Endodermal cell (in vitro differentiated cells): ENCODE results near the gene MS4A10. TPM values are rescaled to one million over a fixed set of nuclear protein-coding genes. Genes with fewer than 3 reads are reported as not detected.

Source experiments
- DNase-seq: peaks from one replicate; pipeline ENCODE4 v3.0.0-alpha.2; 2017
- H3K27ac ChIP-seq: 2 replicates; pipeline ENCODE4 v1.5.1; 2013; ENCODE audit warnings: mild to moderate bottlenecking, low read depth, low read length, moderate library complexity
- H3K27me3 ChIP-seq: 2 replicates; pipeline ENCODE4 v1.6.1; 2013; ENCODE audit warnings: mild to moderate bottlenecking, low read length, moderate library complexity; ENCODE audit not compliant: insufficient read depth, control insufficient read depth, poor library complexity, severe bottlenecking
- H3K36me3 ChIP-seq: 2 replicates; pipeline ENCODE4 v1.7.0; 2013; ENCODE audit warnings: mild to moderate bottlenecking, low read length, moderate library complexity; ENCODE audit not compliant: control insufficient read depth, insufficient read depth
- H3K4me1 ChIP-seq: one replicate; pipeline ENCODE4 v1.7.0; 2013; ENCODE audit warnings: low read length; ENCODE audit not compliant: control insufficient read depth, insufficient read depth
- H3K4me3 ChIP-seq: 2 replicates; pipeline ENCODE4 v1.5.1; 2013; ENCODE audit warnings: mild to moderate bottlenecking, low read length, moderate library complexity
- H3K9ac ChIP-seq: 2 replicates; pipeline ENCODE4 v1.6.1; 2013; ENCODE audit warnings: mild to moderate bottlenecking, low read length, moderate library complexity; ENCODE audit not compliant: poor library complexity, severe bottlenecking; ENCODE audit errors: extremely low read depth
- H3K9me3 ChIP-seq: 2 replicates; pipeline ENCODE4 v1.6.1; 2013; ENCODE audit warnings: mild to moderate bottlenecking, low read length, moderate library complexity; ENCODE audit not compliant: control insufficient read depth
- H3K27ac Mint-ChIP-seq: 2 replicates; pipeline ENCODE4 v1.8.0; 2020; ENCODE audit warnings: mixed read lengths
- H3K27me3 Mint-ChIP-seq: 2 replicates; pipeline ENCODE4 v1.8.0; 2021; ENCODE audit warnings: mild to moderate bottlenecking, mixed read lengths; ENCODE audit not compliant: insufficient read depth
- H3K36me3 Mint-ChIP-seq: 2 replicates; pipeline ENCODE4 v1.8.0; 2020; ENCODE audit warnings: low read depth, mixed read lengths
- H3K4me1 Mint-ChIP-seq: 2 replicates; pipeline ENCODE4 v1.8.0; 2020; ENCODE audit warnings: mixed read lengths
- H3K4me3 Mint-ChIP-seq: 2 replicates; pipeline ENCODE4 v1.8.0; 2020; ENCODE audit warnings: mild to moderate bottlenecking, moderate library complexity, mixed read lengths
- H3K9me3 Mint-ChIP-seq: 2 replicates; pipeline ENCODE4 v1.8.0; 2020; ENCODE audit warnings: mild to moderate bottlenecking, mixed read lengths
- WGBS, 2 experiments: methylation state at CpG; one replicate each; pipeline versions ENCODE4 v1.1.5 to v1.1.7; 2013; ENCODE audit warnings: missing lambda C conversion rate in 2 of 2, mixed read lengths in 1 of 2; ENCODE audit not compliant: insufficient coverage in 1 of 2, insufficient read length in 1 of 2; 5-methylcytosine and 5-hydroxymethylcytosine counted together
- total RNA-seq, 2 donors: library from RNA; stranded (reverse); fragmentation: NEBNext Ultra II Directional in 1 of 2; extraction: Animal tissue kit (Norgen Biotek cat#: 25700) in 1 of 2; gene quantifications; 2 replicates in 1 of 2; 3 replicates in 1 of 2; pipeline ENCODE4 v1.2.1, GENCODE V29; 2021
- TF ChIP-seq, protein P1 (sequence below): fragments of 200-600 bp; sonication (generic); conservative IDR thresholded peaks from 2 replicates; pipeline ENCODE4 v1.5.0; 2021; ENCODE audit warnings: antibody characterized with exemption, mild to moderate bottlenecking

MS4A10 gene
- total RNA-seq, 2 donors from 2014 or later, result not detected

DNA sequence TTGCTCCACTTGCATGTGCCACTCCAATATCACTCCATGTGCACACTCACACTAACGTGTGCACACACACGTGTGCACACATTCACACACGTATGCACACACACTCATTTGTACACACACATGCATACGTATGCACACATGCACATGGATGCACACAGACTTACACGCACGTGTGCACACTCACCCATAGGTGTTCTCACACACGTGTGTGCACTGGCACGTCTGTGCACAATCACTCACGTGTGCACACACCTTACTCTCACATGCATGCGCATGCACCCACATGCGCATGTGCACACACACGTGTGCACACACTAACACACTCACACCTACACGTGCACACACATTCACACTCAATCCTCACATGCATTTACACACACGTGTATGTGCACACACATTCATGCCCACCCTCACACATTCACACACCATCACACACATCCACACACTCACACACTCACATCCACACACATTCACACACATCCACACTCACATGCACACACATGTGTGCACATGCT lies 37.7 kb upstream of the MS4A10 start:
- no peak overlapping the region for H3K27ac Mint-ChIP-seq
- no peak for DNase-seq
- H3K9me3 Mint-ChIP-seq, result peaks cover 6% of the 10 kb centered on the region
- TF ChIP-seq, protein P1, sequence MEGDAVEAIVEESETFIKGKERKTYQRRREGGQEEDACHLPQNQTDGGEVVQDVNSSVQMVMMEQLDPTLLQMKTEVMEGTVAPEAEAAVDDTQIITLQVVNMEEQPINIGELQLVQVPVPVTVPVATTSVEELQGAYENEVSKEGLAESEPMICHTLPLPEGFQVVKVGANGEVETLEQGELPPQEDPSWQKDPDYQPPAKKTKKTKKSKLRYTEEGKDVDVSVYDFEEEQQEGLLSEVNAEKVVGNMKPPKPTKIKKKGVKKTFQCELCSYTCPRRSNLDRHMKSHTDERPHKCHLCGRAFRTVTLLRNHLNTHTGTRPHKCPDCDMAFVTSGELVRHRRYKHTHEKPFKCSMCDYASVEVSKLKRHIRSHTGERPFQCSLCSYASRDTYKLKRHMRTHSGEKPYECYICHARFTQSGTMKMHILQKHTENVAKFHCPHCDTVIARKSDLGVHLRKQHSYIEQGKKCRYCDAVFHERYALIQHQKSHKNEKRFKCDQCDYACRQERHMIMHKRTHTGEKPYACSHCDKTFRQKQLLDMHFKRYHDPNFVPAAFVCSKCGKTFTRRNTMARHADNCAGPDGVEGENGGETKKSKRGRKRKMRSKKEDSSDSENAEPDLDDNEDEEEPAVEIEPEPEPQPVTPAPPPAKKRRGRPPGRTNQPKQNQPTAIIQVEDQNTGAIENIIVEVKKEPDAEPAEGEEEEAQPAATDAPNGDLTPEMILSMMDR, result no peak
- H3K27me3 ChIP-seq, result no peaks in the 10 kb centered on the region
- no peaks in the 10 kb centered on the region for H3K4me1 Mint-ChIP-seq
- H3K4me3 Mint-ChIP-seq, result no peak overlapping the region
- no peaks in the 10 kb centered on the region for H3K36me3 ChIP-seq
- no peak overlapping the region for H3K27ac ChIP-seq
- H3K9ac ChIP-seq, result no peak overlapping the region
- H3K27me3 Mint-ChIP-seq, result peaks cover 3% of the 10 kb centered on the region
- WGBS, 2 experiments, result 91 to 98% methylated on average over 14 of the region's 14 CpGs
- H3K36me3 Mint-ChIP-seq, result no peaks in the 10 kb centered on the region
- H3K4me3 ChIP-seq, result no peak overlapping the region
- no peaks in the 10 kb centered on the region for H3K9me3 ChIP-seq
- H3K4me1 ChIP-seq, result no peaks in the 10 kb centered on the region

DNA sequence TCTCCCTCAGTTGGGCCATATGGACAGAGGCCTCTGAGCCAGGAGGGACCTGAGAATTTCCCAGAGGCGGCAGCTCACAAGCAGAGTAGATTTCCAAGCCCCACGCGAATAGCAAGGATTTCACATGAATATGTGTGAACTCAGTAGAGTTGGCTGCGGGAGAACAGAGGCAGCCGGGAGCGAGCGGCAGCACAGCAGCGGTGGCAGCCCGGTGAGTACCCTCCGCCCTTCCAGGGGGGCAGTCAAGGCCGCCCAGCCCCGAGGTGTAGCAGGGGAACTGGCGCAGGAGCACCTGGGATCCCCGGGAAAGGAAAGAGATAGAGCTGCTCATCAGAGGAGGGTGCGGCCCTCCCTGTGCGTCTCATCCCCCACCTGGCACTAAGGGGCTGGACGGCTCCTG lies 36.9 kb upstream of the MS4A10 start:
- H3K27ac ChIP-seq, result no peak overlapping the region
- Mint-ChIP-seq H3K4me1 (peaks cover 1% of the 10 kb centered on the region), H3K27me3 (peaks cover 3% of the 10 kb centered on the region), H3K36me3 (no peaks in the 10 kb centered on the region), H3K27ac (no peak overlapping the region), H3K4me3 (no peak overlapping the region), H3K9me3 (peaks cover 3% of the 10 kb centered on the region)
- no peaks in the 10 kb centered on the region for H3K4me1 ChIP-seq
- no peaks in the 10 kb centered on the region for H3K36me3 ChIP-seq
- WGBS, 2 experiments, result 87 to 100% methylated on average over 1 to 16 of the region's 17 CpGs
- no peak overlapping the region for H3K4me3 ChIP-seq
- no peak overlapping the region for H3K9ac ChIP-seq
- DNase-seq, result no peak
- no peaks in the 10 kb centered on the region for H3K27me3 ChIP-seq
- no peaks in the 10 kb centered on the region for H3K9me3 ChIP-seq
- TF ChIP-seq, protein P1, result no peak

DNA sequence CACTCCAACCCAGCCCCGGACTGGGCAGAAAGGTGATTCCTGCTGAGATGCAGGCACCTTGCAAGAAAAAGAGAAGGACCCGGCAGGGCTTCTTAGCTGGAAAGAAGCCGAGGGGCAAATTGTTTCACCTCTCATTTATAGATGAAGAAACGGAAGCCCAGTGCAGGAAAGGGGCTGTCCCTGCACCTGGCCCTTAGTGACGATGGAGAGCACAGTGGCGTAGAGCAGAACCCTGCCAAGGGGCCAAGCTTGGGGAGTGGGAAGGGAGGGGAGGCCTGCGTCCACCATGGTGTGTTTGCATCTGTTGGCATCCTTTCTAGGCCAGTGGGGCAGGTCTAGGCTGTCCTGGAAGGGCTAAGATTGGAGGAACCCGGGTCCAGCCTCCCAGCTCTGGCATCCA lies 36.3 kb upstream of the MS4A10 start:
- no peak overlapping the region for H3K27ac Mint-ChIP-seq
- no peaks in the 10 kb centered on the region for H3K36me3 Mint-ChIP-seq
- Histone ChIP-seq H3K27ac (no peak overlapping the region), H3K4me3 (no peak overlapping the region), H3K9me3 (no peaks in the 10 kb centered on the region), H3K9ac (no peak overlapping the region), H3K4me1 (no peaks in the 10 kb centered on the region), H3K27me3 (no peaks in the 10 kb centered on the region), H3K36me3 (no peaks in the 10 kb centered on the region)
- no peak for DNase-seq
- H3K27me3 Mint-ChIP-seq, result peaks cover 3% of the 10 kb centered on the region
- H3K9me3 Mint-ChIP-seq, result peaks cover 3% of the 10 kb centered on the region
- H3K4me3 Mint-ChIP-seq, result no peak overlapping the region
- peaks cover 3% of the 10 kb centered on the region for H3K4me1 Mint-ChIP-seq
- 78 to 86% methylated on average over 6 to 8 of the region's 8 CpGs for WGBS, 2 experiments
- TF ChIP-seq, protein P1, result no peak
